IPS DF 6.9 (cell line): ENCODE data around the gene NPTX1.
A peak's percentile ranks its signal among the peaks of the same experiment; 100 is the strongest.

ENCODE experiments used
- DNase-seq: peaks from one replicate; pipeline ENCODE4 v3.0.0-alpha.2; 2013; ENCODE audit warnings: low read depth, low spot score
- H3K27ac ChIP-seq: one replicate; pipeline ENCODE4 v1.5.1; 2013; ENCODE audit warnings: low read length, control low read depth
- H3K27me3 ChIP-seq: 2 replicates; pipeline ENCODE4 v1.6.1; 2013; ENCODE audit warnings: mild to moderate bottlenecking, low read length; ENCODE audit not compliant: control insufficient read depth, insufficient read depth
- H3K36me3 ChIP-seq: 2 replicates; pipeline ENCODE4 v1.6.1; 2013; ENCODE audit warnings: low read length; ENCODE audit not compliant: control insufficient read depth, insufficient read depth
- H3K4me1 ChIP-seq: 2 replicates; pipeline ENCODE4 v1.6.1; 2013; ENCODE audit warnings: low read length; ENCODE audit not compliant: control insufficient read depth, insufficient read depth
- H3K4me3 ChIP-seq: 2 replicates; pipeline ENCODE4 v1.5.1; 2013; ENCODE audit warnings: mild to moderate bottlenecking, low read length
- H3K9me3 ChIP-seq: 2 replicates; pipeline ENCODE4 v1.6.1; 2013; ENCODE audit warnings: low read length, inconsistent platforms; ENCODE audit not compliant: control insufficient read depth, insufficient read depth
- WGBS: extraction: QIAGEN DNeasy Blood & Tissue Kit; methylation state at CpG from one replicate; pipeline ENCODE4 v1.1.7; 2013; ENCODE audit warnings: mixed read lengths, missing lambda C conversion rate; ENCODE audit not compliant: insufficient read length, insufficient coverage; 5-methylcytosine and 5-hydroxymethylcytosine counted together

Gene NPTX1

GRCh38 chr17:80477647-80478478 lies 1.5 kb upstream of the NPTX1 start:
- Histone ChIP-seq H3K27me3 (peaks cover 76% of the 10 kb centered on the region), H3K27ac (no peak overlapping the region), H3K4me3 (peak overlapping the region; percentile 26; the same call in 1 of the 2 replicates), H3K9me3 (no peaks in the 10 kb centered on the region), H3K36me3 (no peaks in the 10 kb centered on the region), H3K4me1 (peaks cover 9% of the 10 kb centered on the region)
- whole genome bisulfite sequencing, result no CpG with 5 or more reads among the region's 103 CpGs
- DNase-seq, result no peak

- H3K9me3 ChIP-seq, result no peaks in the 10 kb centered on the region
- peaks cover 9% of the 10 kb centered on the region for H3K4me1 ChIP-seq
- WGBS, result no CpG with 5 or more reads among the region's 84 CpGs
- no peak overlapping the region; the same call in 1 of the 2 replicates for H3K4me3 ChIP-seq
- H3K27me3 ChIP-seq, result peaks cover 82% of the 10 kb centered on the region
- no peak for DNase-seq
- no peaks in the 10 kb centered on the region for H3K36me3 ChIP-seq
- H3K27ac ChIP-seq, result no peak overlapping the region
Measured at GRCh38 chr17:80476877-80477646, 655 bp upstream of the NPTX1 start.

GRCh38 chr17:80474961-80475909 lies 1.2 kb downstream of the NPTX1 start:
- Histone ChIP-seq H3K4me3 (peak overlapping the region; percentile 1; the same call in 1 of the 2 replicates), H3K27ac (no peak overlapping the region), H3K9me3 (no peaks in the 10 kb centered on the region), H3K27me3 (peaks cover 77% of the 10 kb centered on the region), H3K36me3 (0 out of 2 replicates have a peak, but pooled peaks cover 3% of the 10 kb centered on the region), H3K4me1 (peaks cover 6% of the 10 kb centered on the region)
- no CpG with 5 or more reads among the region's 55 CpGs for WGBS
- DNase-seq, result no peak

GRCh38 chr17:80474231-80474960 lies 2.0 kb downstream of the NPTX1 start:
- Histone ChIP-seq H3K9me3 (no peaks in the 10 kb centered on the region), H3K27ac (no peak overlapping the region), H3K4me1 (peaks cover 6% of the 10 kb centered on the region), H3K4me3 (no peak overlapping the region; the same call in 1 of the 2 replicates), H3K27me3 (peaks cover 72% of the 10 kb centered on the region), H3K36me3 (0 out of 2 replicates have a peak, but pooled peaks cover 3% of the 10 kb centered on the region)
- DNase-seq, result no peak
- no CpG with 5 or more reads among the region's 16 CpGs for WGBS

GRCh38 chr17:80473701-80474100 lies 2.7 kb downstream of the NPTX1 start:
- Histone ChIP-seq H3K36me3 (0 out of 2 replicates have a peak, but pooled peaks cover 3% of the 10 kb centered on the region), H3K9me3 (no peaks in the 10 kb centered on the region), H3K27ac (no peak overlapping the region), H3K4me3 (no peak overlapping the region), H3K27me3 (peaks cover 65% of the 10 kb centered on the region), H3K4me1 (peaks cover 5% of the 10 kb centered on the region)
- DNase-seq, result no peak
- no CpG with 5 or more reads among the region's 7 CpGs for WGBS

- WGBS, result no CpG with 5 or more reads among the region's 12 CpGs
- H3K36me3 ChIP-seq, result 0 out of 2 replicates have a peak, but pooled peaks cover 3% of the 10 kb centered on the region
- peaks cover 3% of the 10 kb centered on the region for H3K4me1 ChIP-seq
- no peaks in the 10 kb centered on the region for H3K9me3 ChIP-seq
- DNase-seq, result no peak
- H3K27me3 ChIP-seq, result peaks cover 58% of the 10 kb centered on the region
- H3K27ac ChIP-seq, result no peak overlapping the region
- no peak overlapping the region for H3K4me3 ChIP-seq
Measured at GRCh38 chr17:80472996-80473395, 3.4 kb downstream of the NPTX1 start.

GRCh38 chr17:80471922-80472321 lies 4.5 kb downstream of the NPTX1 start:
- H3K27ac ChIP-seq, result no peak overlapping the region
- no CpG with 5 or more reads among the region's 8 CpGs for WGBS
- peaks cover 3% of the 10 kb centered on the region for H3K4me1 ChIP-seq
- 0 out of 2 replicates have a peak, but pooled peaks cover 3% of the 10 kb centered on the region for H3K36me3 ChIP-seq
- no peak overlapping the region for H3K4me3 ChIP-seq
- H3K27me3 ChIP-seq, result peaks cover 48% of the 10 kb centered on the region
- DNase-seq, result no peak
- H3K9me3 ChIP-seq, result no peaks in the 10 kb centered on the region

- H3K4me1 ChIP-seq, result peaks cover 3% of the 10 kb centered on the region
- no peak overlapping the region for H3K27ac ChIP-seq
- 0 out of 2 replicates have a peak, but pooled peaks cover 3% of the 10 kb centered on the region for H3K36me3 ChIP-seq
- peaks cover 38% of the 10 kb centered on the region for H3K27me3 ChIP-seq
- H3K9me3 ChIP-seq, result no peaks in the 10 kb centered on the region
- H3K4me3 ChIP-seq, result no peak overlapping the region
- WGBS, result no CpG with 5 or more reads among the region's 21 CpGs
- DNase-seq, result no peak
Measured at GRCh38 chr17:80470603-80471002, 5.8 kb downstream of the NPTX1 start.

- WGBS, result no CpG with 5 or more reads among the region's 11 CpGs
- Histone ChIP-seq H3K4me3 (no peak overlapping the region), H3K4me1 (no peaks in the 10 kb centered on the region), H3K27ac (no peak overlapping the region), H3K27me3 (peaks cover 29% of the 10 kb centered on the region), H3K9me3 (no peaks in the 10 kb centered on the region), H3K36me3 (0 out of 2 replicates have a peak, but pooled peaks cover 3% of the 10 kb centered on the region)
- DNase-seq, result no peak
Measured at GRCh38 chr17:80469667-80470066, 6.7 kb downstream of the NPTX1 start.
